ENCODE data around the gene PLCB4. TPM values are rescaled to one million over a fixed set of nuclear protein-coding genes. Genes with fewer than 3 reads are reported as not detected.

Gene PLCB4
- total RNA-seq (32.1 TPM), polyA plus RNA-seq (11.5 TPM)

DNA sequence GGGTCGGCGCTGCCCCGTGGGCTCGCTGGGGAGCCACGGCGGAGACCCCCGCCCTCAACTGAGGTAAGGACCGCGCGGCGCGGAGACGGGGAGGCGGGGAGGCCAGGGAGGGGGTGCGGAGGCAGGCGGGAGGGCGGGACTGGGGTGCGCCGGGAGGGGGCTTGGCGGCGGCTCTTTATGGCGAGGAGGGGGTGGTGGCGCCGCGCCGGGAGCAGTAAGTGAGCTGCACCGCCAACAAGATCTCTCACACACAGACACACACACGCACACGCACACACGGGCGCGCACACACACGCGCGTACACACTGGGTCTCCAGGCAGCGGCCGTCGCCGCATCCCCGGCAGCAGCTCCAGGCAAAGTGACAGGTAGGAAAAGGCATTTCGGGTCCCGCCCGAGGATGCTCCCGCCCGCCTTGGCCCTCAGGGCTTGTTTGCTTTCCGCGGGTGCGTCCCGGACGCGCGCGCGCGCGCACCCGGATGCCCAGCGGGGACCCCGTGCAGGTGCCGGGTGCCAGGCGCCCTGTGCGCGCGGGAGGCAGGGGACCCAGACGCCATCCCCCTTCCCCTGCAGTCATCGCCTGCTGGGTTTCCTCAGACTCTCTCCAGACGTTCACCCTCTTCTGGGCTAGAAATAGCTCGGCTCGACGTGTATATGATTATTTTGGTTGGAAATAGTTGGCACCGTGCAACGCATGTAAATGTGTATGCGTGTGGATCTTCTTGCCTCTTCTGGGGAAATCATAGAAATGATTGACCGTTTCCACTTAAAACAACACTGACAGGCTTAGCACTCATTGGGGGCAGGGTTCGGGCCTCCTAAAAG, at the start of gene PLCB4:
Gene PLCB4, plus strand, starts transcription at position 247 of the 823 bp plus-strand sequence. CDS start 238,728 bp downstream, outside the sequence.
- 1% methylated on average over 74 of the region's 75 CpGs for WGBS
- H3K36me3 ChIP-seq (ENCODE audit: insufficient read depth) = no peaks in the 10 kb centered on the region
- peak within 1 kb of the TSS; percentile 97 for H3K4me3 ChIP-seq (ENCODE audit: low read depth, low read length)
- no peak for DNase-seq (ENCODE audit: extremely low spot score)
- H3K4me1 ChIP-seq (ENCODE audit: insufficient read depth) = no peaks in the 10 kb centered on the region
- H3K27ac ChIP-seq (ENCODE audit: low read depth) = peak within 1 kb of the TSS; percentile 78

DNA sequence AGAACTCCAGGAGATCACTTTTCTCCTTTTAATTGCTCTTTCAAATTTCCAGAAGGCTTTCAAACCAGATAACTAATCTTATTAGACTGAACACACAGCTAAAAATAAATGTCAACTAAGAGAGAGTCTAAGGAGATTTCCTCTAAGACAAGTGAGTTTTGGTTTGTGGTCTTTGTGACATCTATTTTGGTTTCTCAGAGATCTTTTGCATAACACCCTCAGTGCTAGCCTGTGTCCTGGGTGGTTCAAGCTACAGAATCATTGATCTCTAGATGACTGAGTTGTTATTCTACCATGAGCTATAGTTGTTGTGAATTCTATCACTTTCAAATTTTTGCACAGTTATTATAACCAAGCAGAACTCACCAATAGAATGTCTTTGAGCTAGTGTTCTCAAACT, 49.1 kb upstream of the PLCB4 start:
- DNase-seq (ENCODE audit: extremely low spot score) = no peak
- no peaks in the 10 kb centered on the region for H3K36me3 ChIP-seq (ENCODE audit: insufficient read depth)
- no peak overlapping the region for H3K27ac ChIP-seq (ENCODE audit: low read depth)
- no peak overlapping the region for H3K4me3 ChIP-seq (ENCODE audit: low read depth, low read length)
- no peaks in the 10 kb centered on the region for H3K4me1 ChIP-seq (ENCODE audit: insufficient read depth)

DNA sequence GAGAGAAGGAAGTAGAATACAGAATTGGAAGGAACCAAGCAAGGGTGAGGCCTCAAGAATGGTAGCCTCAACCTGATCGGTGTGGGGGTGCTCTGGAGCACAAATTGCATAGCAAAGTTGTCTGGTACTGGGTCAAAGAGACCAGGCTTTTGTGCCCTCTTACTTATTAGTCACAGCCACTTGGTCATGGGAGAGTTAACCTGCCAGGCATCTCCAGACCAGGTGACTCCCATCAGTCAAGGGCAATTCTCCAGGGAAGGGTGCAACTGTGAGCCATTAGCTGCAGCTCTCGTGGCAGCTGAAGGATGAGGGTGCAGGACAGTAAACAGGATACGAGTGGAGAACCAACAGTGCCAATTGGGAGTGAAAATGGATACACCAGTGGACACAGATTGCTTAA, 47.7 kb upstream of the PLCB4 start:
- H3K4me3 ChIP-seq (ENCODE audit: low read depth, low read length) = no peak overlapping the region

DNA sequence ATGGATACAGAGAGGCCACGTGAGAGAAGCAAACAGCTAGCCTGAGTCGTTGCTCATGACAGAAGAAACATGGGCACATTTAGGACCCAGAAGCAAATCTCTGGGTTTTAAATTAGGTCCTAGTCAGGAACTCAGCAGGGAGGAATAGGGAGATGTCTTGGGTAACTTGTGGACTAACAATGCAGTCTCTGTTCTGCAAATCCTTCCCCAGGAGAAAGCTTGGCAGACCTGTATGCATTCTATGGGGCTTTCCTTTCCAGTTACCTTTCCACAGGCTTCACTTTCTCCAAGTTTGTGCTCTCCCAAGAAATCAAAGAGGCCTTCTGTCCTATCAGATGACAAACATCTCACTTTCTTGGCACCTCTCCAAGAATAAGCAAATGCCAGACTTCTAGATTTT, 47.2 kb upstream of the PLCB4 start:
- Histone ChIP-seq H3K36me3 (ENCODE audit: insufficient read depth) (no peaks in the 10 kb centered on the region), H3K4me3 (ENCODE audit: low read depth, low read length) (no peak overlapping the region), H3K27ac (ENCODE audit: low read depth) (no peak overlapping the region), H3K4me1 (ENCODE audit: insufficient read depth) (no peaks in the 10 kb centered on the region)
- 75% methylated on average over 2 of the region's 2 CpGs for WGBS
- no peak for DNase-seq (ENCODE audit: extremely low spot score)

More for the DNA sequence above, 47.7 kb upstream of the PLCB4 start:
- Histone ChIP-seq H3K36me3 (ENCODE audit: insufficient read depth) (no peaks in the 10 kb centered on the region), H3K27ac (ENCODE audit: low read depth) (no peak overlapping the region), H3K4me1 (ENCODE audit: insufficient read depth) (no peaks in the 10 kb centered on the region)
- DNase-seq (ENCODE audit: extremely low spot score) = no peak
- WGBS = 83% methylated on average over 3 of the region's 3 CpGs

DNA sequence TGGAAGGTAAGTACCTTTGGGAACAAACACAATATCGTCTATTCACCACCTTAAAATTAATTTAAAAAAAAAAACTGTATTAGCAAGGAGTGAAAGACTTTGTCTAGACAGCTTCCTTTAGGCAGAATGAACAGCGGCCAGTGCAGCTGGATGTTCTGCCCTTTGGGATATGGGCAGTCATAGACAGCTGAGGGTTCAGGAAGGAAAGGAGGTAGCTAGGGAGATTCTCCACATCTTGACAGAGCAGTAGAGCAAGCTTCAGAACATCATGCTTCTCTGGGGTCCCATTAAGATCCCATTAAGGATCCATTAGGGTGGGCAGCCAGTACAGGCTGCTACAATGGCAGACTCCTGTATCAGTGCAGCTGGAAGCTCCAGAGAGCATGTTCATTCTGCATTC, 46.5 kb upstream of the PLCB4 start:
- no peak for DNase-seq (ENCODE audit: extremely low spot score)
- 92% methylated on average over 2 of the region's 2 CpGs for WGBS
- no peaks in the 10 kb centered on the region for H3K4me1 ChIP-seq (ENCODE audit: insufficient read depth)
- no peaks in the 10 kb centered on the region for H3K36me3 ChIP-seq (ENCODE audit: insufficient read depth)
- no peak overlapping the region for H3K4me3 ChIP-seq (ENCODE audit: low read depth, low read length)
- H3K27ac ChIP-seq (ENCODE audit: low read depth) = no peak overlapping the region

DNA sequence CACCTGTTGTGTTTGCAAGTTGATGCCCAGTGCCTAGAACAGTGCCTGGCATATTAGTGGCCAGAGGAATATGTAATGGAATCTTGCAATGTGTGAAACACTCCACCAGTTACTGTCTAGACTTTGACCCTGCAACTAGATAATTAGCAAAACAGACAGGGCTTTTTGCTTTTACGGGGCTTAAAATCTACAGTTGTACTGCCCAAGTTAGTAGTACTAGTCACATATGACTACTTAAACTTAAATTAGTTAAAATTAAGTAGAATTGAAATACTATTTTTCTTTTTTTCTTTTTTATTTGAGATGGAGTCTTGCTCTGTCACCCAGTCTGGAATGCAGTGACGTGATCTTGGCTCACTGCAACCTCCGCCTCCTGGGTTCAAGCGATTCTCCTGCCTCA, 44.3 kb upstream of the PLCB4 start:
- no peak overlapping the region for H3K27ac ChIP-seq (ENCODE audit: low read depth)
- no peak for DNase-seq (ENCODE audit: extremely low spot score)
- 94% methylated on average over 4 of the region's 4 CpGs for WGBS
- H3K4me1 ChIP-seq (ENCODE audit: insufficient read depth) = no peaks in the 10 kb centered on the region
- H3K36me3 ChIP-seq (ENCODE audit: insufficient read depth) = no peaks in the 10 kb centered on the region
- H3K4me3 ChIP-seq (ENCODE audit: low read depth, low read length) = no peak overlapping the region

DNA sequence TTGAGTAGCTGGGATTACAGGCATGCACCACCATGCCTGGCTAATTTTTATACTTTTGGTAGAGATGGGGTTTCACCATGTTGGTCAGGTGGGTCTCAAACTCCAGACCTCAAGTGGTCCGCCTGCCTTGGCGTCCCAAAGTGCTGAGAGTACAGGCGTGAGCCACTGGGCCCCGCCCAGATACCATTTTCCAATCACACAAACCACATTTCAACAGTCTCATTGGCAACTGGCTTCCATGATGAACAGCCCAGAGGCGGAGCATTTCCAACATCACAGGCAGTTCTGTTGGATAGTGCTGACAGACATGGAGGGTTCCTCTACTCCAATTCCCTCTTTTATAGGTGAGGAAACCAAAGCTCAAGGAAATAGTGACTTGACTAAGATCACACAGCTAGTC, 43.9 kb upstream of the PLCB4 start:
- Histone ChIP-seq H3K27ac (ENCODE audit: low read depth) (no peak overlapping the region), H3K4me3 (ENCODE audit: low read depth, low read length) (no peak overlapping the region), H3K36me3 (ENCODE audit: insufficient read depth) (no peaks in the 10 kb centered on the region), H3K4me1 (ENCODE audit: insufficient read depth) (no peaks in the 10 kb centered on the region)
- no peak for DNase-seq (ENCODE audit: extremely low spot score)
- WGBS = 98% methylated on average over 5 of the region's 5 CpGs

DNA sequence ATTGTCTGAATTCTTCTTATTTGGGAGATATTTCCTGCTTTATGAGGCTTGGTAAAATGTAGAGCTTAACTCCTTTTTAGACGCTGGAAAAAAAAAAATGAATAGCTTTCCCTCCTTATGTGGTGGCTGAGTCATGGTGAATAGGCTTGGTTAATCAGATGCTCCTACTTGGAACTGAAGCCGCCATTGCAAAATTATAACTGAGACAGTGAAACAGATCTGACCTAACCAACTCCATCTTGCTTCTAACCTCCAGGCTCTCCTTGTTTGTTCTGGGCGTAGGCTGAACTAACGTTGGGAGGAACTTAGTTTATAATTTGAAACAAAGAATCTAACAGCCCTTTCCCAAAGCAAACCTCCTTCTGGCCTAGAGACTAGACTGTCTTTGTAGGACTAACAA, 43.2 kb upstream of the PLCB4 start:
- H3K4me1 ChIP-seq (ENCODE audit: insufficient read depth) = no peaks in the 10 kb centered on the region
- WGBS = 83% methylated on average over 4 of the region's 4 CpGs
- no peak overlapping the region for H3K27ac ChIP-seq (ENCODE audit: low read depth)
- H3K36me3 ChIP-seq (ENCODE audit: insufficient read depth) = no peaks in the 10 kb centered on the region
- DNase-seq (ENCODE audit: extremely low spot score) = no peak
- H3K4me3 ChIP-seq (ENCODE audit: low read depth, low read length) = no peak overlapping the region

DNA sequence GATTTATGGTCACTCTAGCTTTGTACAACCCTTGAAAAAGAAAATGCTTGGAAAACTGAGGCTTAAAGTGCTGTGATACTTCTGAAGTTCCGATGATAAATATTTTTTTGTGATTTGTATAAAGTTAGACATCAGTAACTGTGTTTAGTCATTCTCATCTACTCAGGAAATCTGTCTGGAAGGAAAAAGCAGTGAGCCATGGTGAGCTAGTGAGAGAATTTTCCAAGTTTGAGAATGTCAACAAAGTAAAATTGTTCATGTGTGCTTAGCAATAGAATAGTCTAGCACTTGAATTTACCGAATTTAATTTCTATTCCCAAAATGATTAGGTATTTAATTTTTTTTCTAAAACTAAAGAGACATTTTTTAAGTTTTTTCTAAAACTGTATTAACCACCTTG, 41.3 kb upstream of the PLCB4 start:
- Histone ChIP-seq H3K4me1 (ENCODE audit: insufficient read depth) (no peaks in the 10 kb centered on the region), H3K36me3 (ENCODE audit: insufficient read depth) (no peaks in the 10 kb centered on the region), H3K27ac (ENCODE audit: low read depth) (no peak overlapping the region), H3K4me3 (ENCODE audit: low read depth, low read length) (no peak overlapping the region)
- WGBS = 84% methylated on average over 2 of the region's 2 CpGs
- no peak for DNase-seq (ENCODE audit: extremely low spot score)

DNA sequence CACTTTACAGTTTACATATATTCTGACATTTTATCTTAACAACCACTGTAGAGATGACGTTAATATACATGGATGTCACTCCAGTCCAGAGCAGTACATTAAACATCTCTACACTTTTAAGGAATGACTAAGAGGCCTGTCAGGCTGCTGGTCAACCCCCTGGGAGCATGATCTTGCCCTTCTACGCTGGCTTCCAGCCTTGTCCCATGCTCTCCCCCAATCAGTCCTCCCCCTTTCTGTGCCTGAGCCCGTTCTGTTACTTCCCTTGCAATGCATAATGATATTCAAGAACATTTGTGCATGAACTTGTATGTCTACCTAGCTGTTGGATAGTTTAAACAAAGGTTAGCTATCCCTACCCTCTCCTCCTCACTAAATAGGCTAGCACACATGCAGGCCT, 40.5 kb upstream of the PLCB4 start:
- H3K27ac ChIP-seq (ENCODE audit: low read depth) = no peak overlapping the region
- H3K4me1 ChIP-seq (ENCODE audit: insufficient read depth) = no peaks in the 10 kb centered on the region
- no peak for DNase-seq (ENCODE audit: extremely low spot score)
- no peaks in the 10 kb centered on the region for H3K36me3 ChIP-seq (ENCODE audit: insufficient read depth)
- 80% methylated on average over 3 of the region's 3 CpGs for WGBS
- no peak overlapping the region for H3K4me3 ChIP-seq (ENCODE audit: low read depth, low read length)

DNA sequence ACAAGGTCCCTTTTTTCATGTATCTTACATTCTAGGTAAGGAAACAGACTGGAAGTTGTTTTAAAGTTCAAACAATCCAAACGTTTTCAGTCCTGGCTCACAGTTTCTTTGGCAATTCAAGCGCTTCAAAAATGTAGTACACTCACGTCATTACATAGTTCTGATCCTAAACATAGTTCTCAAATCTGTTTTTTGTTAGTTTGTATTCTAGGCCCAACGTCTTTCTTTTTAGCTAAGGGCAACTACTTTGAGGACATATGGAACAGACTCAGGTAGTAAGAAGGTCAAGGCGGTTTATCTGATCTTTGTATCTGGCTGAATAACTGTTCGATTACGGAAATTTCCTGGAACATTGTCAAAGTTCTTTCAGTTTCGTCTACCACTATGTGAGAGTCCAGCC, 36.9 kb upstream of the PLCB4 start:
- no peak for DNase-seq (ENCODE audit: extremely low spot score)
- Histone ChIP-seq H3K36me3 (ENCODE audit: insufficient read depth) (no peaks in the 10 kb centered on the region), H3K27ac (ENCODE audit: low read depth) (no peak overlapping the region), H3K4me1 (ENCODE audit: insufficient read depth) (no peaks in the 10 kb centered on the region), H3K4me3 (ENCODE audit: low read depth, low read length) (no peak overlapping the region)
- 74% methylated on average over 8 of the region's 8 CpGs for WGBS

DNA sequence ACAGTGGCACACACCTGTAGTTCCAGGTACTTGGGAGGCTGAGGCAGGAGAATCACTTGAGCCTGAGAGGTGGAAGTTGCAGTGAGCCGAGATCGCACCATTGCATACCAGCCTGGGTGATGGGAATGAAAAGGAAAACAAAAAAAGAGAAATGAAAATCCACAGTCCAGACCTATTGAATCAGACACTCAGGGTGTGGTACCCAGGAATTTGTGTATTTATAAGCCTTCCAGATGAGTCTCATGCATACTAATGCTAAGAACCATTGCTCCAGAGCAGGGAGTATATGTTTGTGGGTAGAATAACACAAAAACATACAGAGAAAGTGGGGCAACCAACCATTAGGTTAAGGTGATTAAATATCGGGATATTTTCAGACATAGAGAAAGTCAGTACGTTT, 36.1 kb upstream of the PLCB4 start:
- DNase-seq (ENCODE audit: extremely low spot score) = no peak
- Histone ChIP-seq H3K27ac (ENCODE audit: low read depth) (no peak overlapping the region), H3K4me1 (ENCODE audit: insufficient read depth) (no peaks in the 10 kb centered on the region), H3K36me3 (ENCODE audit: insufficient read depth) (no peaks in the 10 kb centered on the region), H3K4me3 (ENCODE audit: low read depth, low read length) (no peak overlapping the region)
- 93% methylated on average over 4 of the region's 4 CpGs for WGBS

DNA sequence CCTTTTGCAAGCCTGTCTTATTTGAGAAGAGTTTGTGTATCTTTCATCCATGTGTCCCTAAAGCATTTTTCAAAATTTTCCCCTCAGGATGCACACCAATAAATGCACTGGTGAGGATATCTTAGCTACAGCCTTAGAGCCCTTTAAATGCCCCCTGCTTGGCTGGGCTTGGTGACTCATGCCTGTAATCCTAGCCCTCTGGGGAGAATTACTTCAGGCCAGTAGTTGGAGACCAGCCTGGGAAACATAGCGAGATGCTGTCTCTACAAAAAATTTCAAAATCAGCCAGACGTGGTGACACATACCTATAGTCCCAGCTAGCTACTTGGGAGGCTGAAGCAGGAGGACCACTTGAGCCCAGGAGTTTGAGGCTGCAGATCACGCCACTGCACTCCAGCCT, 33.8 kb upstream of the PLCB4 start:
- Histone ChIP-seq H3K27ac (ENCODE audit: low read depth) (no peak overlapping the region), H3K36me3 (ENCODE audit: insufficient read depth) (no peaks in the 10 kb centered on the region), H3K4me3 (ENCODE audit: low read depth, low read length) (no peak overlapping the region), H3K4me1 (ENCODE audit: insufficient read depth) (no peaks in the 10 kb centered on the region)
- no peak for DNase-seq (ENCODE audit: extremely low spot score)
- 54% methylated on average over 3 of the region's 3 CpGs for whole genome bisulfite sequencing

DNA sequence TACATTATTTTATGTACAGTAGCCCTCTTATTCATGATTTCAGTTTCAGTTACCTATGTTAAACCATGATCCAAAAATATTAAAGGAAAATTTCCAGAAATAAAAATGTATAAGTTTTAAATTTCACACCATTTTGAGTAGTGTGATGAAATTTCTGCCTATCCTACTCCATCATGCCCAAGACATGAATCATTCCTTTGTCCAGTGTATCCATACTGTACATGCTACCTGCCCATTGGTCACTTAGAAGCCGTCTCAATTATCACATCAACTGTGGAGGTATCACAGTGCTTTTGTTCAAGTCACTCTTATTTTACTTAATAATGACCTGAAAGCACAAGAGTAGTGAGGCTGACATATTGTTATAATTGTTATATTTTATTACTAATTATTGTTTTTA, 32.3 kb upstream of the PLCB4 start:
- Histone ChIP-seq H3K4me3 (ENCODE audit: low read depth, low read length) (no peak overlapping the region), H3K27ac (ENCODE audit: low read depth) (no peak overlapping the region), H3K36me3 (ENCODE audit: insufficient read depth) (no peaks in the 10 kb centered on the region), H3K4me1 (ENCODE audit: insufficient read depth) (no peaks in the 10 kb centered on the region)
- 99% methylated on average over 1 of the region's 1 CpG for WGBS
- no peak for DNase-seq (ENCODE audit: extremely low spot score)
